GM12864 (cell line): ENCODE measurements around the gene EFCAB5.

Experiments used
- DNase-seq: peaks from one replicate; pipeline ENCODE4 v3.0.0-alpha.2; 2011; ENCODE audit warnings: low read depth
- H3K4me3 ChIP-seq: 2 replicates; pipeline ENCODE4 v1.5.1; 2011; ENCODE audit warnings: mild to moderate bottlenecking, low read depth, low read length, control low read depth
- TF ChIP-seq, protein P1 (sequence below): IDR thresholded peaks from 2 replicates; pipeline ENCODE4 v1.5.1; 2011; ENCODE audit warnings: low read depth, mild to moderate bottlenecking, moderate library complexity, low read length, control low read depth, inconsistent platforms; ENCODE audit errors: missing control alignments

EFCAB5 gene

GRCh38 chr17:30041551-30041950 is 100.1 kb downstream of the EFCAB5 start:
- DNase-seq, result no peak
- no peak overlapping the region for H3K4me3 ChIP-seq
- TF ChIP-seq, protein P1, sequence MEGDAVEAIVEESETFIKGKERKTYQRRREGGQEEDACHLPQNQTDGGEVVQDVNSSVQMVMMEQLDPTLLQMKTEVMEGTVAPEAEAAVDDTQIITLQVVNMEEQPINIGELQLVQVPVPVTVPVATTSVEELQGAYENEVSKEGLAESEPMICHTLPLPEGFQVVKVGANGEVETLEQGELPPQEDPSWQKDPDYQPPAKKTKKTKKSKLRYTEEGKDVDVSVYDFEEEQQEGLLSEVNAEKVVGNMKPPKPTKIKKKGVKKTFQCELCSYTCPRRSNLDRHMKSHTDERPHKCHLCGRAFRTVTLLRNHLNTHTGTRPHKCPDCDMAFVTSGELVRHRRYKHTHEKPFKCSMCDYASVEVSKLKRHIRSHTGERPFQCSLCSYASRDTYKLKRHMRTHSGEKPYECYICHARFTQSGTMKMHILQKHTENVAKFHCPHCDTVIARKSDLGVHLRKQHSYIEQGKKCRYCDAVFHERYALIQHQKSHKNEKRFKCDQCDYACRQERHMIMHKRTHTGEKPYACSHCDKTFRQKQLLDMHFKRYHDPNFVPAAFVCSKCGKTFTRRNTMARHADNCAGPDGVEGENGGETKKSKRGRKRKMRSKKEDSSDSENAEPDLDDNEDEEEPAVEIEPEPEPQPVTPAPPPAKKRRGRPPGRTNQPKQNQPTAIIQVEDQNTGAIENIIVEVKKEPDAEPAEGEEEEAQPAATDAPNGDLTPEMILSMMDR, result no peak

GRCh38 chr17:30062372-30062771 is 120.9 kb downstream of the EFCAB5 start:
- TF ChIP-seq, protein P1, result no peak
- DNase-seq, result no peak
- no peak overlapping the region for H3K4me3 ChIP-seq

DNA sequence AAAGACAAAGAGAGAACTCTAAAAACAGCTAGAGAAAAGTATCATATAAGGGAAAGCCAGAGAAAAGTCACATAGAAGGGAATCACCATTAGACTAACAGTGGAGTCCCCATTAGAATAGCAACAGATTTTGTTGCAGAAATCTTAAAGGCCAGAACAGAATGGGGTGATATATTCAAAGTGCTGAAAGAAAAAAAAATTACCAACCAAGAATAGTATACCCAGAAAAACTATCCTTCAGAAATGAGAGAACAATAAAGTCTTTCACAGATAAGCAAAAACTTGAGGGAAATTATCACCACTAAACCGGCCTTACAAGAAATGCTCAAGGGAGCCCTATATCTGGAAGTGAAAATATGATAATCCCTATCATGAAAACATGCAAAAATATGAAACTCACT is 123.3 kb downstream of the EFCAB5 start:
- TF ChIP-seq, protein P1, result no peak
- no peak for DNase-seq
- H3K4me3 ChIP-seq, result no peak overlapping the region

- DNase-seq, result no peak
- TF ChIP-seq, protein P1, result no peak
- no peak overlapping the region for H3K4me3 ChIP-seq
These were observed 127.0 kb downstream of the EFCAB5 start for GRCh38 chr17:30068465-30068864.

DNA sequence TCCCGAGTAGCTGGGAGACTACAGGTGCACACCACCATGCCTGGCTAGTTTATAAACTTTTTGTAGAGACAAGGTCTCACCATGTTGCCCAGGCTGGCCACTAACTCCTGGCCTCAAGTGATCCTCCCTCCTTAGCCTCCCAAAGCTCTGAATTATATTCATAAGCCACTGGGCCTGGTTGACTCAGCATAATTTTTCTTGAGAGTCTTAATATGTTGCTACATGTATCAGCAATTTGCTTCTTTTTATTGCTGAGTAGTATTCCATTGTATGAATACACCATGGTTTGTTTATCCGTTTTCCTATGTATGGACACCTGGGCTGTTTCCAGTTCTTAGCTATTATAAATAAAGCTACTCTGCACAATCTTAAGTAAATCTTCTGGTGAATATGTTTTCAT is 132.8 kb downstream of the EFCAB5 start:
- TF ChIP-seq, protein P1, result no peak
- H3K4me3 ChIP-seq, result no peak overlapping the region
- DNase-seq, result no peak

DNA sequence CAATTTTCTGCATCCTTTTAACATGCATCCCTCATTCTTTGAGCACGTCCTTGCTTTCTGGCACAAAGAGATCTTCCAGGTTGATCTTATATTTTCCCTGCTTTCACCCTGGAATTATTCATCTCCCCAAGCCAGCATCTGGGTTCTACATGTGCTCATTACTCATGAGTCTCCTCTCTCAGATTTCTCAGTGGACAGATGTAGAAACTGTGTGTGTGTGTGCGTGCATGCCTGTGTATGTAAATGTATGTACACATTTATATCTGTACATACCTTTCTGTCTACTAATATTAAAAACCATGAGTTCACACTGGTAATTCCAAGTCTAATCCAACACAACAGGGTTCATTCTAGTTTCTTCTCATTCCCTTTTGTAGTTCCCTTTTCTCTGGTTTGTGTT is 133.3 kb downstream of the EFCAB5 start:
- TF ChIP-seq, protein P1, result no peak
- DNase-seq, result no peak
- no peak overlapping the region for H3K4me3 ChIP-seq

- TF ChIP-seq, protein P1, result no peak
- DNase-seq, result no peak
- no peak overlapping the region for H3K4me3 ChIP-seq
These were observed 141.3 kb downstream of the EFCAB5 start for GRCh38 chr17:30082773-30083172.
